ENCODE measurements around the gene VPS33A. TPM values are rescaled to one million over a fixed set of nuclear protein-coding genes. Genes with fewer than 3 reads are reported as not detected.
A peak's percentile ranks its signal among the peaks of the same experiment; 100 is the strongest.

VPS33A gene
- total and polyA plus RNA-seq, 2 of the 13 experiments (the other 11 are each of a cell fraction or from before 2014, with no cell fraction given), result 11.0 to 43.6 TPM

- TF ChIP-seq NFAT5 (CRISPR knock-in tag; IDR thresholded peaks at IDR 0.05), result peak; percentile 96
- no peak; the same call in 1 of the 2 replicates for TF ChIP-seq ZFAT (CRISPR knock-in tag; conservative IDR thresholded peaks at IDR 0.05)
- peak; percentile 60 for TF ChIP-seq SAP130 (CRISPR knock-in tag; IDR thresholded peaks at IDR 0.05; ENCODE audit: low read depth)
- peak; percentile 73; the same call in 1 of the 2 replicates for TF ChIP-seq ZNF12 (CRISPR knock-in tag; IDR thresholded peaks at IDR 0.05)
- no peak for TF ChIP-seq TRIM24 (CRISPR knock-in tag; IDR thresholded peaks at IDR 0.05)
- TF ChIP-seq RFX1 (IDR thresholded peaks at IDR 0.05), result no peak
- TF ChIP-seq ZBTB7B (CRISPR knock-in tag; IDR thresholded peaks at IDR 0.05), result no peak
- TF ChIP-seq SMAD9 (CRISPR knock-in tag; IDR thresholded peaks at IDR 0.05), result peak; percentile 92; the same call in 1 of the 2 replicates
- no peak for TF ChIP-seq ZNF280D (CRISPR knock-in tag; IDR thresholded peaks at IDR 0.05)
- no peak for TF ChIP-seq ZNF180 (CRISPR knock-in tag; IDR thresholded peaks at IDR 0.05; ENCODE audit: borderline replicate concordance, low read depth)
- no peak for TF ChIP-seq RBM39 (IDR thresholded peaks at IDR 0.05; ENCODE audit: low read depth, low read length, poor library complexity, severe bottlenecking)
- no peak for TF ChIP-seq RFX3 (CRISPR knock-in tag; IDR thresholded peaks at IDR 0.05)
- TF ChIP-seq PTBP1 (IDR thresholded peaks at IDR 0.05; ENCODE audit: low read depth, low read length, poor library complexity, severe bottlenecking), result no peak
- no peak for TF ChIP-seq ZKSCAN1 (IDR thresholded peaks at IDR 0.05; ENCODE audit: low read length)
- no peak for TF ChIP-seq POLR2AphosphoS5 (IDR thresholded peaks at IDR 0.05; ENCODE audit: low read depth, low read length)
- TF ChIP-seq ZNF296 (CRISPR knock-in tag; conservative IDR thresholded peaks at IDR 0.05), result peak; percentile 74; the same call in 1 of the 2 replicates
- TF ChIP-seq ZFY (CRISPR knock-in tag; IDR thresholded peaks at IDR 0.05), result peak; percentile 71
- no peak for TF ChIP-seq PHB2 (IDR thresholded peaks at IDR 0.05; ENCODE audit: partially characterized antibody)
- TF ChIP-seq TRIM22 (IDR thresholded peaks at IDR 0.05), result no peak
- no peak for TF ChIP-seq PLRG1 (conservative IDR thresholded peaks at IDR 0.05)
- TF ChIP-seq ZFP62 (CRISPR knock-in tag; IDR thresholded peaks at IDR 0.05), result no peak
- TF ChIP-seq ZNF256 (CRISPR knock-in tag; conservative IDR thresholded peaks at IDR 0.05), result peak; percentile 96
- TF ChIP-seq ZSCAN21 (CRISPR knock-in tag; IDR thresholded peaks at IDR 0.05; ENCODE audit: borderline replicate concordance), result peak; percentile 90; the same call in 1 of the 2 replicates
Measured at GRCh38 chr12:122226366-122227125, 39.7 kb downstream of the VPS33A start (continued).

All from HepG2 (cell line).